Aorta (tissue), 5 donors: ENCODE data around the gene FLT1. TPM values are rescaled to one million over a fixed set of nuclear protein-coding genes. Genes with fewer than 3 reads are reported as not detected.

Experiments used
- ATAC-seq: fragments of 200-7000 bp; cut with Tn5 transposase; one replicate; pipeline ENCODE4 v1.9.1; 2022; ENCODE audit warnings: moderate library complexity; ENCODE audit not compliant: low FRiP score
- DNase-seq, 2 donors: peaks; one replicate each; pipeline ENCODE4 v3.0.0-alpha.2; 2020
- H3K27ac ChIP-seq, 2 donors: one replicate each; pipeline ENCODE4 v1.5.1; 2013; ENCODE audit warnings: low read length in 2 of 2, mild to moderate bottlenecking in 2 of 2, moderate library complexity in 2 of 2, control low read depth in 1 of 2, inconsistent platforms in 1 of 2, low read depth in 1 of 2
- H3K27me3 ChIP-seq, 2 donors: one replicate each; pipeline ENCODE4 v1.6.1; 2013; ENCODE audit warnings: control low read depth in 1 of 2, low read length in 1 of 2, mild to moderate bottlenecking in 1 of 2, moderate library complexity in 1 of 2; ENCODE audit not compliant: insufficient read depth in 2 of 2, control insufficient read depth in 1 of 2
- H3K36me3 ChIP-seq, 2 donors: one replicate each; pipeline ENCODE4 v1.6.1; 2013; ENCODE audit warnings: control low read depth in 1 of 2, low read length in 1 of 2, mild to moderate bottlenecking in 1 of 2; ENCODE audit not compliant: insufficient read depth in 2 of 2, control insufficient read depth in 1 of 2
- H3K4me1 ChIP-seq, 2 donors: one replicate each; pipeline ENCODE4 v1.6.1; 2013; ENCODE audit warnings: low read length in 2 of 2, control low read depth in 1 of 2, mild to moderate bottlenecking in 1 of 2, moderate library complexity in 1 of 2; ENCODE audit not compliant: insufficient read depth in 2 of 2, control insufficient read depth in 1 of 2
- H3K4me3 ChIP-seq, 2 donors: one replicate each; pipeline ENCODE4 v1.5.1; 2013; ENCODE audit warnings: low read length in 2 of 2, control low read depth in 1 of 2, mild to moderate bottlenecking in 1 of 2
- H3K9me3 ChIP-seq: one replicate; pipeline ENCODE4 v1.6.1; 2013; ENCODE audit warnings: mild to moderate bottlenecking, low read length; ENCODE audit not compliant: control insufficient read depth
- WGBS, 2 donors: extraction: QIAGEN DNeasy Blood & Tissue Kit; methylation state at CpG; one replicate each; pipeline ENCODE4 v1.1.7; 2013; 5-methylcytosine and 5-hydroxymethylcytosine counted together
- intact Hi-C, 2 donors: fragments of 100-400 bp; cut with DNase I; formaldehyde crosslinking; loops; one replicate each; pipeline versions ENCODE4 v1.14.2 to v1.15.0; 2022
- polyA plus RNA-seq, 2 donors: library from polyadenylated mRNA; stranded (reverse); fragments of 200-250 nt; gene quantifications; one replicate each; pipeline ENCODE4 v1.2.3, GENCODE V29; 2013
- total RNA-seq, 2 donors: library from RNA; stranded (reverse); fragmentation: NEBNext Ultra II Directional; extraction: Animal tissue kit (Norgen Biotek cat#: 25700); gene quantifications; one replicate each; pipeline ENCODE4 v1.2.1, GENCODE V29; 2021
- donor health status: healthy with polysubstance abuse.
- donor health status: Bipolar disorder and iron deficiency.
- donor health status: DM: no; HTN: no; CAD: no.
- donor health status: DM: no; HTN: no; CAD: no.
- donor health status: DM: yes; HTN: yes; CAD: no.

The FLT1 gene
- total and polyA plus RNA-seq, 4 donors, result 0.38 to 62.8 (median 16.7) TPM

DNA sequence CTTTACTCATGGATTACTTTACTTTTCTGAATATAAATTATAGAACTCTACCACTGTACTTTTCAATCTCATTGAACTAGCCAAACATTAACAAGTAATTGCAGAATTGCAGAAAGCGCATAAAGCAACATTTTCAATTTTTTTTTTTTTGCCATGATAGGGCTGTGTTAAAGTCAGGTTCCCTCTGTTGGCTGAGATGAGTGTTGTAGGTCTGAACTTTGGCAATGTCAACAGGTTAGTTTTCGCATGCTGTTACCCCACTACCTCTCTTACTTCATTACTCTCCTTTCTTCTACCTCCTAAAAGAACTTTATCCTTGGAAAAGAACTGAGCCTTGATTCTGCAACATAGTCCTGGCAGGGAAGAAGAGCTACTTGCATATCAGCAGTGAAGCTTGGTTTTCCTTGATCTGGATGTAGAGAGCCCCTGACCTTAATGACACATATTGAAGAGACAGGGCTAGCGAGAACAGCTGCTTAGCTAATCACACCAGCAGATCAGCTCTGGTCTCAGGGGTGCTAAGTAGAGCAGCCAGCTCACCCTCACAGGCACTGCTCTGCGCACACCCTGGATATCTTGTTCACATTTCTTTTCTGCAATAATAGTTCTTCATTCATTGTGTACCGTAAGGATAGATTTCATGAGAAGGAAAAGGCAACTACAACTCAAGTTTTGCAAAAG lies 119.5 kb downstream of the FLT1 start:
- no peak for ATAC-seq
- intact Hi-C loops, result no loop called here
- Histone ChIP-seq H3K4me3 (no peak overlapping the region), H3K27ac (no peak overlapping the region), H3K4me1 (no peaks in the 10 kb centered on the region), H3K9me3 (no peaks in the 10 kb centered on the region), H3K27me3 (no peaks in the 10 kb centered on the region), H3K36me3 (no peaks in the 10 kb centered on the region)
- WGBS, 2 donors, result 74 to 78% methylated on average over 5 of the region's 5 CpGs
- DNase-seq, result no peak

DNA sequence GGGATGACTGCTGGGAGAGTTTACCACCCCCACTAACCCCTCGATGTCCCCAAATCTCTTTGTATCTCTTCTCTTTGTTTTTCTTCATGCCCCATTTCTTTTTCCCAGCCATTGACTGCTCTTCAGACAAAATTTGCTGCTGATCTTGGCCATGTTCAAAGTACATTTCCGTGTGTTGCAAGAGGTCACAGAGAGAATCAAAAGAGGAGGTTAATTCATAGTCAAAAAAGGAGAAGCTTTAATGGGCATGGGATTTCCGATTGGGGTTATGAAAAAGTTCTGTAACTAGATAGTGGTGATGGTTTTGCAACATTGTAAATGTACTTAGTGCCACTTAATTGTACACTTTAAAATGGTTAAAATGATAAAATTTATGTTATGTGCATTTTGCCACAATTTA lies 121.1 kb downstream of the FLT1 start:
- no peaks in the 10 kb centered on the region for H3K9me3 ChIP-seq
- H3K4me3 ChIP-seq, result no peak overlapping the region
- ATAC-seq (no peak), DNase-seq (no peak)
- 59 to 64% methylated on average over 3 of the region's 3 CpGs for WGBS, 2 donors
- no peaks in the 10 kb centered on the region for H3K36me3 ChIP-seq
- H3K27me3 ChIP-seq, result no peaks in the 10 kb centered on the region
- H3K4me1 ChIP-seq, result no peaks in the 10 kb centered on the region
- H3K27ac ChIP-seq, result no peak overlapping the region
- intact Hi-C loops, result no loop called here

DNA sequence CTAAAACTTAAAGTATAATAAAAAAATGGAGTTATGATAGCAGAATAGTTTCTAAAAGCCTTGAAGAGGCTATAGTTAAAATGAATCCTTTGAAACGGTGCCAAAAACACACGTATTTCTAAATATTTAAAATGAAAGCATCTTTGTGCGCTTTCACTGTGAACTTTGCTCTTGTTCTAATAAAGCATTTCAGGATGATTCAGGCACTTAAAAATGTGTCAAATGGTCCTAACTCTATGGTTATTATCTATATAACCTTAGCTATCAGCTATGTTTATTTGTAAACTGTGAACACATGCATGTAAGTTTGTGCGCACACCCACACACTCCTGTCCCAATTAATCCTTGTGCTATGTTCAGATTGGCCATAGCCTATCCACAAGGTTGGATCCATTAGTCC lies 124.5 kb downstream of the FLT1 start:
- 82 to 88% methylated on average over 4 of the region's 4 CpGs for WGBS, 2 donors
- DNase-seq, result no peak
- no peaks in the 10 kb centered on the region for H3K9me3 ChIP-seq
- H3K36me3 ChIP-seq, result no peaks in the 10 kb centered on the region
- H3K4me1 ChIP-seq, result no peaks in the 10 kb centered on the region
- no peak overlapping the region for H3K27ac ChIP-seq
- ATAC-seq, result no peak
- no peaks in the 10 kb centered on the region for H3K27me3 ChIP-seq
- H3K4me3 ChIP-seq, result no peak overlapping the region
- intact Hi-C loops, result no loop called here

DNA sequence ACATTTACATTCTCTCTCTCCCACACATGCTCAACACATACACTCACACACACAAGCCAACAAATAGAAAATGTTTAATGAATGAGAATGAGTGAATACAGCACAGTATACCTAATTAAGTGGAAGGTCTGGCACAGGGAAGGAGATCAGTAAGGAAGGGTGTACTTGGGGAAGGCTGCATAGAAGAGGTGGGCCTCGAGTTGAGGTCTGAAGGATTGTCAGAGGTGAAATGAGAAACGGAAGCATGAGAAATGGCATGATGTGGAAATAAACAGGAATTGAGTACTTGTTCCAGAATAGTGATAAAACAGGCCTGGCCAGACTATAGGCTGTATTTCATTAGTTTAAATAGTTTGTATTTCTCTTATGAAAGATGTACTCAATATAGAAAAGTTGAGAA lies 136.2 kb downstream of the FLT1 start:
- WGBS, 2 donors, result 81 to 88% methylated on average over 2 of the region's 2 CpGs
- H3K27ac ChIP-seq, result no peak overlapping the region
- H3K27me3 ChIP-seq, result no peaks in the 10 kb centered on the region
- ATAC-seq (no peak), DNase-seq (no peak)
- H3K4me3 ChIP-seq, result no peak overlapping the region
- no peaks in the 10 kb centered on the region for H3K9me3 ChIP-seq
- H3K36me3 ChIP-seq, result no peaks in the 10 kb centered on the region
- intact Hi-C loops, result no loop called here
- H3K4me1 ChIP-seq, result peaks cover 0 to 1% of the 10 kb centered on the region in 2 donors

- Histone ChIP-seq H3K4me3 (no peak overlapping the region), H3K4me1 (peaks cover 0 to 1% of the 10 kb centered on the region in 2 donors), H3K9me3 (no peaks in the 10 kb centered on the region), H3K27ac (no peak overlapping the region), H3K27me3 (no peaks in the 10 kb centered on the region), H3K36me3 (no peaks in the 10 kb centered on the region)
- 87 to 91% methylated on average over 4 of the region's 4 CpGs for WGBS, 2 donors
- DNase-seq (no peak), ATAC-seq (no peak)
- intact Hi-C loops, result no loop called here
These were observed 137.0 kb downstream of the FLT1 start for GRCh38 chr13:28357911-28358433.

GRCh38 chr13:28357247-28357825 lies 137.6 kb downstream of the FLT1 start:
- Histone ChIP-seq H3K27ac (no peak overlapping the region), H3K4me3 (no peak overlapping the region), H3K9me3 (no peaks in the 10 kb centered on the region), H3K4me1 (peaks cover 0 to 1% of the 10 kb centered on the region in 2 donors), H3K27me3 (no peaks in the 10 kb centered on the region), H3K36me3 (no peaks in the 10 kb centered on the region)
- DNase-seq (no peak), ATAC-seq (no peak)
- intact Hi-C loops, result no loop called here
- 67 to 73% methylated on average over 8 of the region's 8 CpGs for WGBS, 2 donors

- Histone ChIP-seq H3K36me3 (no peaks in the 10 kb centered on the region), H3K27me3 (no peaks in the 10 kb centered on the region), H3K9me3 (no peaks in the 10 kb centered on the region), H3K4me1 (peaks cover 0 to 1% of the 10 kb centered on the region in 2 donors), H3K27ac (no peak overlapping the region), H3K4me3 (no peak overlapping the region)
- ATAC-seq (no peak), DNase-seq (no peak)
- intact Hi-C loops, result no loop called here
- WGBS, 2 donors, result 55 to 63% methylated on average over 5 of the region's 5 CpGs
These were observed 138.3 kb downstream of the FLT1 start for GRCh38 chr13:28356561-28357021.

- ATAC-seq (no peak), DNase-seq (no peak)
- H3K27me3 ChIP-seq, result no peaks in the 10 kb centered on the region
- no peaks in the 10 kb centered on the region for H3K9me3 ChIP-seq
- no peak overlapping the region for H3K27ac ChIP-seq
- intact Hi-C loops, result no loop called here
- 81 to 83% methylated on average over 8 of the region's 8 CpGs for WGBS, 2 donors
- no peak overlapping the region for H3K4me3 ChIP-seq
- H3K4me1 ChIP-seq, result peaks cover 0 to 1% of the 10 kb centered on the region in 2 donors
- H3K36me3 ChIP-seq, result no peaks in the 10 kb centered on the region
These were observed 139.0 kb downstream of the FLT1 start for GRCh38 chr13:28355822-28356371.
